HAP-1 (cell line): ENCODE data around the gene WNK4.

Source experiments
- DNase-seq, 2 experiments: peaks; one replicate each; pipeline ENCODE4 v3.0.0-alpha.2; 2016 to 2020; ENCODE audit warnings: low spot score in 2 of 2
- H3K27me3 ChIP-seq: fragments of 250-450 bp; sonication (Bioruptor Pico); 2 replicates; pipeline ENCODE4 v1.5.1; 2020; ENCODE audit warnings: low read depth, mild to moderate bottlenecking, moderate library complexity
- H3K36me3 ChIP-seq: fragments of 250-450 bp; sonication (Bioruptor Pico); replicated peaks from 2 replicates; pipeline ENCODE4 v1.5.1; 2020; ENCODE audit warnings: mild to moderate bottlenecking
- H3K4me1 ChIP-seq: fragments of 250-450 bp; sonication (Bioruptor Pico); 2 replicates; pipeline ENCODE4 v1.5.1; 2020; ENCODE audit warnings: mild to moderate bottlenecking
- H3K4me3 ChIP-seq: fragments of 250-450 bp; sonication (Bioruptor Pico); 2 replicates; pipeline ENCODE4 v1.5.1; 2020; ENCODE audit warnings: mild to moderate bottlenecking, moderate library complexity
- H3K9me3 ChIP-seq: fragments of 250-450 bp; sonication (Bioruptor Pico); 2 replicates; pipeline ENCODE4 v1.5.1; 2020; ENCODE audit warnings: mild to moderate bottlenecking, moderate library complexity
- in situ Hi-C: fragments of 300-500 bp; cut with MboI; formaldehyde crosslinking; loops from 3 replicates; pipeline ENCODE4 v1.14.3; 2020; ENCODE audit warnings: low sequenced_read_pairs, inconsistent platforms, mixed read lengths

The WNK4 gene

DNA sequence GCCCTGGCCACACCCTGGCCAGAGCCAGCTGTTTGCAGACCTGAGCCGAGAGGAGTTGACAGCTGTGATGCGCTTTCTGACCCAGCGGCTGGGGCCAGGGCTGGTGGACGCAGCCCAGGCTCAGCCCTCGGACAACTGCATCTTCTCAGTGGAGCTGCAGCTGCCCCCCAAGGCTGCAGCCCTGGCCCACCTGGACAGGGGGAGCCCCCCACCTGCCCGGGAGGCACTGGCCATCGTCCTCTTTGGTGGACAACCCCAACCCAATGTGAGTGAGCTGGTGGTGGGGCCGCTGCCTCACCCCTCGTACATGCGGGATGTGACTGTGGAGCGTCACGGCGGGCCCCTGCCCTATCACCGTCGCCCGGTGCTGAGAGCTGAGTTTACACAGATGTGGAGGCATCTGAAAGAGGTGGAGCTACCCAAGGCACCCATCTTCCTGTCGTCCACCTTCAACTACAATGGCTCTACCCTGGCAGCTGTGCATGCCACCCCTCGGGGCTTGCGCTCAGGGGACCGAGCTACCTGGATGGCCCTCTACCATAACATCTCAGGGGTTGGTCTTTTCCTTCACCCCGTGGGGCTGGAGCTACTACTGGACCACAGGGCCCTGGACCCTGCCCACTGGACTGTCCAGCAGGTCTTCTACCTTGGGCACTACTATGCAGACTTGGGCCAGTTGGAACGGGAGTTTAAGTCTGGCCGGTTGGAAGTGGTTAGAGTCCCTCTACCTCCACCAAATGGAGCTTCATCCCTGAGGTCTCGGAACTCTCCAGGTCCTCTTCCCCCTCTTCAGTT lies 64.5 kb downstream of the WNK4 start:
- DNase-seq: no peak
- H3K4me3 ChIP-seq: no peak overlapping the region
- H3K36me3 ChIP-seq: peaks cover 55% of the 10 kb centered on the region
- in situ Hi-C loops: loop anchor here (25.0 kb wide), 1 partner anchor 492 kb away; no protein-coding TSS in a partner anchor
- no peaks in the 10 kb centered on the region for H3K9me3 ChIP-seq
- H3K4me1 ChIP-seq: no peaks in the 10 kb centered on the region
- no peaks in the 10 kb centered on the region for H3K27me3 ChIP-seq

DNA sequence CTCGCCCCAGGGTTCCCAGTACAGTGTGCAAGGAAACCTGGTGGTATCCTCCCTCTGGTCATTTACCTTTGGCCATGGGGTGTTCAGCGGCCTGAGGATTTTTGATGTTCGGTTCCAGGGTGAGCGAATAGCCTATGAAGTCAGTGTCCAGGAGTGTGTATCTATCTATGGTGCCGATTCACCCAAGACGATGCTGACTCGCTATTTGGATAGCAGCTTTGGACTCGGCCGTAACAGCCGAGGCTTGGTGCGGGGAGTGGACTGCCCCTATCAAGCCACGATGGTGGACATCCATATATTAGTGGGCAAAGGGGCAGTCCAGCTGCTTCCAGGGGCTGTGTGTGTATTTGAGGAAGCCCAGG lies 65.1 kb downstream of the WNK4 start:
- H3K36me3 ChIP-seq: peaks cover 49% of the 10 kb centered on the region
- in situ Hi-C loops: loop anchor here (25.0 kb wide), 1 partner anchor 492 kb away; no protein-coding TSS in a partner anchor

DNA sequence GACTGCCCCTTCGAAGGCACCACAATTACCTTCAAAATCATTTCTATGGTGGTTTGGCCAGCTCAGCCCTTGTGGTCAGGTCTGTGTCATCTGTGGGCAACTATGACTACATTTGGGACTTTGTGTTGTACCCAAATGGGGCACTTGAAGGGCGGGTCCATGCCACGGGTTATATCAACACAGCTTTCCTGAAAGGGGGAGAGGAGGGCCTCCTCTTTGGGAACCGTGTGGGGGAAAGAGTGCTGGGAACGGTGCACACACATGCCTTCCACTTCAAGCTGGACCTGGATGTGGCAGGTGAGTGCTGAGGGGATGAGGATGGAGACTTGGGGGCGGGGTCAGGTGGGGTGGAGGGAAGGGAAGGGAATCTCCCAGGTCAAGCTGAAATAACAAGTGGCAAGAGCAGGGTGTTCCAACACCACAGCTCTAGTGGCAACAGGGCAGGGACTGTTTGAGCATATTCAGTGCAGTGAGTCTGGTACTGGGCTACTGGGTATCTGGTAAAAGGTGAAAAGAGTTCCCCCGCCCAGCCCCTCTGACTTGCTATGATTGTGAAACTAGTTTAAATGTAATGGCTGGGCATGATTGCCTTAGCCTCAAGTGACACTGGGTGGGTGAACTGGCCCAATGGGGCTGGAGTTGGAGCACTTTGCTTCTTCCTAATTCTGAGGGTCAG lies 65.6 kb downstream of the WNK4 start:
- in situ Hi-C loops: loop anchor here (25.0 kb wide), 1 partner anchor 491 kb away; no protein-coding TSS in a partner anchor
- H3K4me1 ChIP-seq: no peaks in the 10 kb centered on the region
- H3K9me3 ChIP-seq: no peaks in the 10 kb centered on the region
- no peaks in the 10 kb centered on the region for H3K27me3 ChIP-seq
- no peak for DNase-seq
- no peak overlapping the region for H3K4me3 ChIP-seq
- H3K36me3 ChIP-seq: peaks cover 46% of the 10 kb centered on the region

More for the DNA sequence above, 65.1 kb downstream of the WNK4 start:
- Histone ChIP-seq H3K27me3 (no peaks in the 10 kb centered on the region), H3K4me1 (no peaks in the 10 kb centered on the region), H3K4me3 (no peak overlapping the region), H3K9me3 (no peaks in the 10 kb centered on the region)
- DNase-seq: no peak
